Activated T-helper 1 cell treated with anti-CD3 and anti-CD28 coated beads, Interleukin-2, amount 50 U/mL, for 16 hours (primary cell): ENCODE measurements around the gene FOSL2.
"Not testable (repeated sequence)": the region's sequence is repeated elsewhere in the genome, so short reads cannot be mapped to it uniquely, and the experiment has no call there.

Source experiments
- DNase-seq, 2 donors: peaks; one replicate each; pipeline ENCODE4 v3.0.0-alpha.2; 2020; ENCODE audit warnings: low read depth in 1 of 2, low spot score in 1 of 2

FOSL2 gene

DNA sequence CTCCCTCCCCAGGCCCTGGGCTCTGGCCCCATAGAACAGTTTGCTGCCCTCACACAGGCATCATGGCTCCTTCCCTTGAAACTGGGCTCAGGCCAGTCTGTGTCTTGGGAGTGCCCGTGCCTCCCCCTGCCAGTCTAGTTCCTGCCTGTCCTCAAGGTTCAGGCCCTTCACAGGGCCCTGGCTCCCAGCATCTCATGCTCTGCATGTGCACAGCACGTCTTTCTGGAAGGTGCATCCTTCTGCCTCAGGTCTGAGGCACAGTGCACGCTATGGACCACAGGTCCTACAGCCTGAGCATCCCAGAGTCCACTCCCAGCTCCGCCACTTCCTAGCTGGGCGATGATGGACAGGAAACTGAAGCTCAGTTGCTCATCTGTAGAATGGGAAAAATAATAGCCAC, 35.6 kb upstream of the FOSL2 start:
- DNase-seq: no peak

DNA sequence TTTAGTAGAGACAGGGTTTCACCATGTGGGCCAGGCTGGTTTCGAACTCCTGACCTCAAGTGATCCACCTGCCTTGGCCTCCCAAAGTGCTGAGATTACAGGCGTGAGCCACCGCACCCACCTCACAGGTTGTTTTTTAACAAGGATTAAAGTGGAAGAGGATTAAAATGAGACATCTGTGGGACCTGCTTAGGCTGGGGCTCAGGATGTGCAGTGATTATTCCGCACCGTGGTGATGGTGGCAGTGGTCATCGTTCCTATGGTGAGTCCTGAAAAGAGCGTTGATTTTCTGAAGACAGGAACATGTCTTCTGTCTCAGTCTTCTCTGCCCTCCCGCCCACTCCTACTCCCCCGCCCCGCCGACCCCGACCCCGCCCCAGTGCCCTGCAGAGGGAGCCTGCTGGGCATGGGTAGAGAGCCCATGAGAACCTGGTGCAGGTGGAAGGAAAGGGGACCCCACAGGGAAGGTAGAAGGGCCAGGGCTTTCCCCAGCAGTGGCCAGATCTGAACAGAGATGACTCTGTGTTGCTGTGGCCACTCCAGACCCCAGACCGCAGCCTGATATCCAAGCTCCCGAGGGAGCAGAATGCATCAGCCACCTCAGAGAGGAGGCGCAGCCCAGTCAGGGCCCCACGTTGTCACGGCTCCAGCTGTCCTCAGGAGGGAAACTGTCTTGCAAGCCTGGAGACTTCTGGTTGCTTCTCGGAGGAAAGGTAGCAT, 34.5 kb upstream of the FOSL2 start:
- DNase-seq: no peak

DNA sequence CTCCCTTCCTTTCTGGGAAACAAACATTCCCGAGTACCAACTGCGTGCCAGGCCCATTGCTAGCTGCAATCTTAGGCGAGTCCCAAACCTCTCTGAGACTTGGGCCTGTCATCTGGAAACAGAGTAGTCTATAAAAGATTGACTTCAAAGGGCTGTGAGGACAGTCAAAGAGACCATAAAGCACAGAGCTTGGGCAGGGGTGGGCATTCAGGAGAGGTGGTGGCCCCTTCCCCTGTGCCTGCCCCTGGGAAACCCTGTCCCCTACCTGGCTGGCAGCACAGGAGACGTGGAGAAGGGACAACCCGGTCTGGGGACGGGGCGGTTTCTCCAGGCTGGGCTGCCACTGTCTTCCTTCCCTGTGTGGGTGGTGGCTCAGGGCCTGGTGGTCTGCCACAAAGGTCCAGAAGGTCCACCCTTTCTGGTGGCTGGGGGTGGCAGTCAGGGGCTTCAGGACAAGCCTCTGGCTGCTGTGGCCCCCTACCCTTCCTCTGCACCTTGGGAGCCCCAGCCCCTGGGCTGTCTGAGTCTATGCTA, 33.9 kb upstream of the FOSL2 start:
- no peak for DNase-seq

DNA sequence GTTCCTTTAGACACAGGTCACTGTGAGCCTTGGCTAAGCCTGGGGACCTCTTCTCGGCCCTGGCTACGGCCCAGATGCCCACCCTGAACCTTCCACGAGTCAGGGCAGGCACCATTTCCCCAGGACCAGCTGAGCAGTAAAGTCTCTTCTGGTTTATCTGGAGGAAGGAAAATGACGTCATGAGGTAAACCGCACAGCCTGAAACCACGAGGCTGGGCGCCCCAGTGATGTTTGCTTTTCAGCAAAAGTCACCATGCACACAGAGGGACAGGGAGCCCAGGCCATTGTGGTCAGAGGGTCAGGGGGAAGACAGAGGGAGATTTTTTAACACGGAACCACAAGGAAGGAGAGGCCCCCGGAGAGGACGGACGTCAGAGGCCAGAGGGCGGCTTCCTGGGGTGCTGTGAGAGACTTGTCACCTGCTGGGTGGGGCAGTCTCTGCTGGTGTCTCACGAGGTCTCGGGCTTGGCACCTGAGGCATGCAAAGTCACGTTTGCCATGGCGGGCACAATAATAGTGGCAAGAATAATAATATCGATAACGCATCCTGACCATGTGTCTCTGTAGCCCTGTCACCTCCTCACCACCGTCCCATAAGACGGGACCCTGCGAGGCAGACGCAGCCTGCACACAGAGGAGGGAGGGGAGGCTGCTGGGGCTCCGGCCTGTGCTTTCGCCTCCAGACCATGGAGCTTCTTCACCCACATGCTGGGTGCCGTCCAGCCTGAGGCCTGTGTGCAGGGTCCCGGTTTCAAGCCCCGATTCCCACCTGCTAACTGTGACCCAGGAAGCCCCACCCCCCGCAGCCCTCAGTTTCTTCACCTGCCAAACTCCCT, 33.2 kb upstream of the FOSL2 start:
- peak; percentile 54 to 66 for DNase-seq

DNA sequence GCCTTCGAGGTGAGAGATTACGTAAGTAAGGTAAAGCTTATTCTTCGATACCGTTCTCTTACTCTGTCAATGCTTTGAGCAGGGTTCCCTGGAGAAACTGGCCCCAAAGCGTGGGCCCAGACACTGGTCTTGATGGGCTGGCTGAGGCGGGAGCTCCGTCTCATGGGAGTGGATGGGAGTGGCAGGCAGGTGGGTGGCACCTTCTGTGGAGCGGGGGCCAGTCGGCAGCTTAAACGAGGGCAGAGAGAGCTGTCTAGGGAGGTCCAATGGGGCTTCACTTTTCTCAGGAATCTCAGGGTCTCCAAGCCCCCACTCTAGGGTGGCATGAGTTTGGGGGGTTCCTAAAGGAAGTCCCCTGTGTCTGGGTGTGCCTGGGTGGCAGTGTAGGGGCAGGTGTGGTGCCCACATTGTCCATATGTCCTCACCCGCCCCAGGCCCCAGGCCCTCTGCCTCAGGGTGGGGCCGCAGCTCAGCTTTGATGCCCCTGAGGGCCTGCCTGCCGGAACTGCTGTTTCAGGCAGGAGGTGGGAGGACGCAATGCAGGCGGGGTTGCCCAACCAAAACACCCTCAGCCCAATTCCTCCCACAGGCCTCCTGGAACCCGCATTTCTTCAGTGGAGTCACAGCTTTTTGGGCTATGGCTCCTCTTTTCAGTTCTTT, 32.5 kb upstream of the FOSL2 start:
- no peak for DNase-seq

DNA sequence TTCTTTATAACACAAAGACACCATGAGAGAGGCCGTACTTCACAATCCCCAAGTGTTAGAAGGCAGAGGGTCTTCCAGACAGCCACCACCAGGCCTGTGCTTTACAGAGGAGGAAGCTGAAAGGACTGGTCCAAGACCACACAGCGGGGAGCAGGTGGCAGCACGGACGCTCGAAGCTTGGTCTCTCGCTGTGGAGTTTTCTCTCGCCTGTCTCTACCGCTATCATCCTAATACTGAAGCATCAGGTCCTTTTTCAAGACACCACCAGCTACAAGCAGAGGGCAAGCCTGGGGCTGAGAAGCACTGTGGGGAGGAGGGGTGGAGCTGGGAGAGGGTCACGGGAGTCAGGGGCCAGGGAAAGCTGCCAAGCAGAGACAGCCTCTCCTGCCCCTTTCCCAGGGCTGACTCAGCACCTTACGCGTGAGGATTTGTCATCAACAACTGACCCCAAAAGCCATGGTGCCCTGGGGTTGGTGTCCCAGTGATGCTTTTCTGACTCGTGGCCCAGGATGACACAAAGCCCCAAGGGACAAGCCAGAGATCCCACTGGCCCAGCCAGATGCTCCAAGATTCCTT, 31.9 kb upstream of the FOSL2 start:
- DNase-seq: no peak

DNA sequence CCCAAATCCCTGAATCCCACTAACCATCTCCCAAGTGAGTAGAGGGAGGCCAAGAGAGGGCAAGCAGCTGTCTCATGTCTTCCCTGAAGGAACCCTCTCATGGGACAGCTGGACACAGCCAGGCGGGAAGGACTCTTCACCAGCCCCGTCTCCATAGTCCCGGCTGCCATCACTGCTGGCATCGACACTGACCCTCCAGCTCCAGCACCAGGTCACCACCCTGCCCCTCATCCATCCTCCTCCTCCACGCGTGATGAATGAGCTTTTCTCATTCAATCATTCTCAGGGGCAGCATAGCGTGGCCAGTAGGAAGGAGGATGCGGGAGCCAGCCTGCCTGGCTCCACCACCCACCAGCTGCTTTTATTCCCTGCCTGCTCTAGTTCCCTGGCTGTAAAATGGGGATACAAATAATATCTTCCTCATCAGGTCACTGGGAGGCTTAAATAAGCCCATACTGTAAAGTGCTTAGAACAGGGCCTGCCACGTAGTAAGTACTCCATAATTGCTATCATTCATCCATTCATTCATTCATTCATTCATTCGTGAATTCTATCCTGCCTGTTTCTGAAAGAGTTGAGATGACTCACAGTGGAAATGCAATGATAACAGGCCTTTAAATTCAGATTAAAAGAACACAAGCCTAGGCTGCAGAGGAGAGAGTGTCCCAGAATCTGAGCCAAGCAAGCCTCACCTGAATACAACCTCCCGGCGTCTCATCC, 30.5 kb upstream of the FOSL2 start:
- no peak for DNase-seq

DNA sequence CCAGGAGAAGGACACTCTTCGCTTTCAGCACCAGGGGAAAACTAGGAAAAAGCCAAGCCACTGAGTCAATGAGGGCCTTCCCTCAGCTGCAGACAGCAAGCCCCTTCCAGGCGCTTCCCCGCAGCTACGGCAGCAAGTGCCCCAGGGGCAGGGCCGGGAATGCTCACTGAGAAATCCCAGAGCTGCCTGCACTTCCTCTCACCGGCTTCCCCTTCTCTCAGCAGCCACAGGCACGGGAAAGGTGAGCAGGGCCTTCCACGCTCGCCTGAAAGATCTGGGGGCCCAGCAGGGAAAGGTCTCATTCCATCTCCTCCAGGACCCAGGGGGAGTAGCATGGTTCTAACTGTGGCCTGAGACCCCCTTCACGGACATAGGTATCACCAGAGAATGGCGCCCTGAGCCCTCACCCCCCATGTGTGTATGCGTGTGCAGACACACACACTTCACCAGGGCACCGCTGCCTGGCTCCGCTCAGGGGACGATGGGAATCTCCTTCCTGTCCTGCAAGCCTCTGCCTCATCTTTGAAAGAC, 29.6 kb upstream of the FOSL2 start:
- DNase-seq: no peak

DNA sequence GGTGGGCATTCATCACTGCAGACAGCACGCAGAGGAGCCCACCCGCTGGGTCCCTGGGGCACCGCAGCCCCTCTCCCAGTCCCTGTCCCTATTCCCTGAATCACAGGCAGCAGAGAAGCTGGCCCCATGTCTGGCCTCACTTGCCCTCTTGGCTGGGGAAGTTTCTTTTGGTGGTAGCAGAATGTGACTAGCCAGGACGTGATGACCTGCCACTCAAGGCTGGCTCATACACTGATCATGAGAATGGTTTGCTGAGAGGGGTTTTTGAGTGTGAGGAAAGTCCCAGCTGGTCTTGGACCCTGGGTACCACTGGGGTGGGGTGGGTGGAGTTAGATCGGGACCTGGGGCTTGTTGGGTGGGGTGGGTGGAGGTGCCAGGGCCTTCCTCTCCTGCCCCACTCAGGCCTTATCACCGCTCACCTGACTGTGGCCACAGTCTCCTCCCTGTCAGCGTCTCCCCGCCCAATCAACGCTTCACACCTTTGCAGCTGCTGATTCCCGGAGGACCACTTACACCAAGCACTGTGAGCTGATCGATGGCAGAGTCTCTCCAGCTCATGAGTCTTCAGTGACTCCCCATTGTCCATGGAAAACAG, 28.9 kb upstream of the FOSL2 start:
- DNase-seq: no peak

DNA sequence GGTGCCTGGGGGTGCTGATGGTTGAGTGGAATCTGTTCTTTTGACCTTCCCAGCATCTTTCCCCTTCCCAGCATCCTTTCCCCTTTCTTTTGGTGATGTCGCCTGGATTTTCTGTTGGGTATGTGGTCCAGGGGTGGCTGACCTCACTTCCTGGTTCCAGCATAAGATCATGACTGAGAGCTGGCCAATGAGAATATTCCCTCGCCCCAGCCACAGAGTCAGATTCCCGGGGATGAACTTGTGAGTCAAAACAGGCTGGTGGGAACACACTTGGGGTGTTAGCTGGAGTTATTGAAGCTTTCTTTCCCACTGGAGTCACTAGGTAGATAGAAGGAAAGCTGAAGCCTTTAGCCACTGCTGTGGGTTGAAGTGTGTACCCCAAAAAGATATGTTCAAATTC, 28.0 kb upstream of the FOSL2 start:
- no peak for DNase-seq

DNA sequence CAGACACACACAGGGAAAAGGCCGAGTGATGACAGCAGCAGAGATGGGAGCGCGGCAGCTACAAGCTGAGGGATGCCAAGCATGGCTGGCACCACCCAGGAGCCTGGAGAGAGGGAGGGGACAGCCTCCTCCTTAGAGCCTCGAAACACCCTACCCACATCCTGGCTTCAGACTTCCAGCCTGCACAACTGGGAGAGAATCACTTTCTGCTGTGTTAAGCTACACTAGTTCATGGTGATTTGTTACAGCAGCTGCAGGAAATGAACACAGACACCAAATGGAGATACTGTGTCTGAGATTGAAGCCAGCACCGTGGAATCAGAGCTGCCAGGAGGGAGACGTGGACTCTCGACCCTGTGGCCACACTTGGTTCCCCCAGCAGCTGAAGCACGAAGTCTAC, 27.5 kb upstream of the FOSL2 start:
- DNase-seq: no peak

DNA sequence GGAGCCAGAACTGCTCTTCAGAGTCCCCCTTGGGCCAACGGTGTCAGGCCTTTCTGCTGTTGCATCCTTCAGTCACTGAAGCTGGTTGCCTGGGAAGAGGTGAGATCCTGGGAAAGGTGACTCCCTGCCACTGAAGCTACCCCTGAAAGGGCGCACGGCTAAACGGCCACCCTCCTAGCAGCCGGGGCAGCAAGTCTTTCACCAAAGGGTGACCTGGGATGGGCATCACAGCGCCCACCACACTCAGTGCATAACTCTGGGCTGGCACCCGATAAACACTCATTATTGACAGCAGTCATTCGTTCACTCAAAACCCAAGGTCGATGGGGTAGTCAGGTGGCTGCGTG, 26.5 kb upstream of the FOSL2 start:
- no peak for DNase-seq

DNA sequence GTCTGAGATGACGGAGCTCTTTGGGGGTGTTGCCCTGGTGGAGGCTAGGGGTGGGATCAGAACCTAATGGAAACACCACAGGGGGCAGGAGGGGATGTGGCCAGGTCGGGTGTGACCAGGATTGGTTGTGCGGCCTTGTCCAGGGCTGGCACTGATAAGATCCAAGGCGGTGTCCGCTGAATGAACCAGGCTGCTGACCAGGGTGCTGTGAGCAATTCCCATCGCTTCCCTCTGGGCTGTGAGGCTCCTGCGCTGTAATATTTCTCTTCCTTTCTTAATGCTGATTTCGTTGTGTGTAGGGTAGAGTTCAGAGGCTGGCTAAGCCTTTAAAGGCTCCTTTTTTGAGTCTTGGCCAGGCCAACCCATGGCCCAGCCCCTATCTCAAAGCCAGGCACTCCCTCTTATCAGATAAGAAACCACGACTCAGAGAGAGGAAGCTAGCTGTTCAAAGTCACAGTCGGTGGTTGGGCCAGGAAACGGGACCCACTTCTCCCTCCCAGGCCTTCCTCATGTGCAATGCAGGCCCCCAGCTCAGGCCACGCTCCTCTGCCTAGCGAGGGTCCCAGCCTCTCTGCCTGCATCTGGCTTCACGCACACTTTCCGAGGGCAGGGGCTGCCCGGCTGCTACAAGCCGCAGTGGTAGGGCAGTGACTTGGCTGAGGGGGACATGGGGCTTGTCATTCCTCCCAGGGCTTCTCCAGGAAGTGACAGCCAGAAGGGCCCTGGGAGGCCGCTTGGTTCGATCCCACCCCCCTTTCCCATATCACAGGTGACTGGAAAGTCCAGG, 26.0 kb upstream of the FOSL2 start:
- DNase-seq: peak; percentile 28 to 33

DNA sequence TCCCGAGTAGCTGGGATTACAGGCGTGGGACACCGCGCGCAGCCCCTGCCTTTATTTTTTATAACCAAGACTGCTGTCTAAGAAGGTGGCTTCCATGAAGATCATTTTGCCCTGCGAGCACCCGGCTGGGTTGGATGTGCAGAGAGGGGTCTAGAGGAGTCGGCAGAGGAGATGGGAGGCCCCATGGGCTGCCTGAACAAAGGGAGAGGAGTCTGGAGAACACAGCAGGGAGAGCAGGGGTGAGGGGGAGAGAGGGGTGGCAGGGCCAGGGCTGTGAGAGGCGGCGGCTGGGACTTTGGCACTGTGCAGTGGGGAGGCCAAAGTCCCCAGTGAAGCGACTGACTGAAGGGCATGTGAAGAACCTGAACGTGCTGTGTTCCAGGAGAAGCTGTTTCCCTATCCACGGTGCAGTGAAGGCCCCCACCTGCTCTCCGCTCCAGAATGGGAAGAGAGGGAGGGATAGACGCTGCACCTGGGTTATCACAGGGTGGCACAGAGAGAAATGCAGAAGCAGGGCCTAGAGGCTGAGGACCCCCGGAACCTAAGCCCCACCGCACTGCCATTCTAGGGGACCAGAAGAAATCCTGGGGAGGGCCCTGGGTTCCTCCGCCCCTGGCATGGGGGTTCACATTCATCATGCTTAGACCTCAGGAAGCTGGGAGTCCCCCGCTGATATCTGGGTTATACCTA, 24.8 kb upstream of the FOSL2 start:
- no peak for DNase-seq

DNA sequence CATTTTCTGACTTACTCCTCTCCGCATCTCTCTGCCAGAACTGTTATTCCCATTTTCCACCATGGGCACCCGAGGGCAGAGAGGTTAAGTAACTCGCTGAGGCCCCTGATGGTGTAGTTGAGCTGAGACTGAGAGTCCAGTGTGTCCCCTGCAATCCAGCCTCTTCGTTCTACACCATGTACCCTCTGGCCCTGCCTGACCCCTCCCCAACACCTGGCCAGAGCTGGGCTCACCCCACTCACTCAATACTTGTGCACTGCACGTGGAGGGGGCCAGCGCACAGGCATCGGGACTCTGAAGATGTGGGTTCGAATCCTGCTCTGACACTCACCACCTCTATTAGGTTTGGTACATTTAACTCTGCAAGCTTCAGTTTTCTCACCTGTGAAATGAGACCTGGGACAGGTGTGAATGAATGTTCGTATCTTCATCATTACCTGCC, 24.3 kb upstream of the FOSL2 start:
- DNase-seq: no peak

DNA sequence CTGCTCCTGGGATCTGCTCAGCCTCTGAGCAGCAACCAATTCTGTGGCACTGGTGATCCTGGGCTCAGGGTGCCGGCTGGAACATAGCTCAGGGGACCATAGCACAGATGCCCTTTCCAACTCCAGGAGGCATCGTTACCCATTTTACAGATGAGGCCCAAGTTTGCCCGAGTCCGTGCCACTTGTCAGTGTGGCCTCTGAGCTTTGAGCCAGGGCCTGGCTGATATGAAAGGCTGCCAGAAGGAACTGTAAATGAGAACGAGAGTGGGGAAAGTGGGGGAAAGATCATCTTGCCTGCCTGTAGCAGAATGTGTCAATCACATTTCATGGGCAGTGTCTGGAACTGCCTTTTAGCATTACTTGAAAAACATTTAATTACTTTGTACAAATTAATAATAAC, 23.3 kb upstream of the FOSL2 start:
- DNase-seq: no peak

DNA sequence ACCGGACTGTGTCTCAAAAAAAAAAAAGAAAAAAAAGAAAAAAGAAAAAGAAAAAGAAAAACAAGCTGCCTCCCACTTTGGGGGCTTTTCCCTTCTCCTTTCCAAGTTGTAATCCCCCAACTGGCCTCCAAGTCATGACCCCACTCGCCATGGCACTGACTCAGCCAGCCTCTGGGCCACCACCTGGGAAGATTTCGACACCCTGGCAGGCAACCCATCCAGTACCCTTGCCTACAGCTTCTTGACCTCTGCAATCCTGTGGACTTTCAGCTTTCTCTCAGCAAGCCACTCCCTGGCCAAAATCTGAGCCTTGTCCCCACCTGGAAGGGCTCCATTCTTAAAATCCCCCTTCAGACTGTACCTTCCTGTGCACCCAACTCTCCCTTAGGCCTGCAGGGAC, 22.3 kb upstream of the FOSL2 start:
- DNase-seq: no peak

DNA sequence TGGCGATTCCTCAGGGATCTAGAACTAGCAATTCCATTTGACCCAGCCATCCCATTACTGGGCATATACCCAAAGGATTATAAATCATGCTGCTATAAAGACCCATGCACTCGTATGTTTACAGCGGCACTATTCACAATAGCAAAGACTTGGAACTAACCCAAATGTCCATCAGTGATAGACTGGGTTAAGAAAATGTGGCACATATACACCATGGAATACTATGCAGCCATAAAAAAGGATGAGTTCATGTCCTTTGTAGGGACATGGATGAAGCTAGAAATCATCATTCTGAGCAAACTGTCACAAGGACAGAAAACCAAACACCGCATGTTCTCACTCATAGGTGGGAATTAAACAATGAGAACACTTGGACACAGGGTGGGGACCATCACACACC, 20.9 kb upstream of the FOSL2 start:
- not testable (repeated sequence) for DNase-seq

DNA sequence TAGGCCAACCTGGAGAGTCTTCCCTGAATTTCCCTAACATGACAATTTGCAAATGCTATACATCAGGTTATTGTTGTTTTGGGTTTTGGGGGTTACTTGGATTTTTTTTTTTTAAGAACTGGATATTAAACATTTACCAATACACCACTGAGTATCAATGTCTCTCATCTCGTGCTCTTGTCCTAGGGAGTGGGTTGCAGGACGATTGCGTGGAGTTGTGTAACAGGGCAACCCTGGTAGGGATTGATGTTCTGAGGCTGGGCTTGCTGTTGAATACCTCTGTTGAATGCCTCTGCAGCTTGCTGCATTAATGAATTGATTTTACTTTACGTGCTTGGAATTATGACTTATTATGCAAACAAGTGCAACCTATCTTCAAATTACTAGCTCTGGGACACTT, 18.8 kb upstream of the FOSL2 start:
- DNase-seq: no peak
